Ishikawa (cell line): Measurements from ENCODE around the gene ZNF554.
A peak's percentile ranks its signal among the peaks of the same experiment; 100 is the strongest.

ENCODE experiments used
- CEBPB ChIP-seq: IDR thresholded peaks from 2 replicates; pipeline ENCODE4 v1.6.1; 2012
- CREB1 ChIP-seq: IDR thresholded peaks from 2 replicates; pipeline ENCODE4 v1.6.1; 2012; ENCODE audit warnings: low read depth
- EGR1 ChIP-seq: IDR thresholded peaks from 2 replicates; pipeline ENCODE4 v1.6.1; 2012
- EP300 ChIP-seq: IDR thresholded peaks from 2 replicates; pipeline ENCODE4 v1.6.1; 2012; ENCODE audit warnings: borderline replicate concordance
- FOXM1 ChIP-seq: IDR thresholded peaks from 2 replicates; pipeline ENCODE4 v1.6.1; 2012; ENCODE audit warnings: low read depth, borderline replicate concordance
- NFIC ChIP-seq: IDR thresholded peaks from 2 replicates; pipeline ENCODE4 v1.6.1; 2012
- RAD21 ChIP-seq: IDR thresholded peaks from 2 replicates; pipeline ENCODE4 v1.6.1; 2012; ENCODE audit warnings: low read depth
- REST ChIP-seq: IDR thresholded peaks from 2 replicates; pipeline ENCODE4 v1.6.1; 2012; ENCODE audit warnings: low read depth, mild to moderate bottlenecking
- TAF1 ChIP-seq: IDR thresholded peaks from 2 replicates; pipeline ENCODE4 v1.6.1; 2012; ENCODE audit warnings: low read depth, mild to moderate bottlenecking
- TCF12 ChIP-seq: IDR thresholded peaks from 2 replicates; pipeline ENCODE4 v1.6.1; 2012; ENCODE audit warnings: low read depth
- TEAD4 ChIP-seq: IDR thresholded peaks from 2 replicates; pipeline ENCODE4 v1.6.1; 2012
- USF1 ChIP-seq: IDR thresholded peaks from 2 replicates; pipeline ENCODE4 v1.6.1; 2012
- YY1 ChIP-seq: IDR thresholded peaks from 2 replicates; pipeline ENCODE4 v1.6.1; 2012; ENCODE audit warnings: low read depth
- ZBTB7A ChIP-seq: IDR thresholded peaks from 2 replicates; pipeline ENCODE4 v1.6.1; 2012; ENCODE audit warnings: low read depth
- TF ChIP-seq, protein P1 (sequence below): IDR thresholded peaks from 2 replicates; pipeline ENCODE4 v1.6.1; 2012

ZNF554 gene

DNA sequence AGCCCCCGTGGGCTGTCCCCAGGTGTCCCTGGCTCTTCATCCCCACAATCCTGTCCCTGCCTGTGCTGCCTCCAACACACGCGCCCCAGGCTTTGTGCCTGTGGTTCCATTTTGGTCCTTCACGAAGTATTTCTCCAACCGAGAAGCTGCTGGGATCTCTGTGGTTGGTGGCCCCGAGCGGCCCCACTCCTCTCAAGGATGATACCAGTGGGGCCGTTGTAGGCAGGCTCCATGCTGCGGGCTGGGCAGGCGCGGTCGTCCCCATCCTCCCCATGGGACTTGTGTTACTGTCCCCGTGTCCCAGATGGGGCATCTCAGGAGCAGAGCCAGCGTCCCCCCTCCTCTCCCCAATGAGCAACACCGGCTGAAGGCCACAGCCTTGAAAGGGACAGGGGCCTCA, 3.7 kb upstream of the ZNF554 start:
- TF ChIP-seq TEAD4 = no peak
- TF ChIP-seq REST = no peak
- no peak for TF ChIP-seq FOXM1
- no peak for TF ChIP-seq TCF12
- no peak for TF ChIP-seq CREB1
- TF ChIP-seq EGR1 = no peak

GRCh38 chr19:2816641-2817040, 3.0 kb upstream of the ZNF554 start:
- TF ChIP-seq ZBTB7A = no peak
- TF ChIP-seq REST = no peak
- no peak for TF ChIP-seq EGR1

DNA sequence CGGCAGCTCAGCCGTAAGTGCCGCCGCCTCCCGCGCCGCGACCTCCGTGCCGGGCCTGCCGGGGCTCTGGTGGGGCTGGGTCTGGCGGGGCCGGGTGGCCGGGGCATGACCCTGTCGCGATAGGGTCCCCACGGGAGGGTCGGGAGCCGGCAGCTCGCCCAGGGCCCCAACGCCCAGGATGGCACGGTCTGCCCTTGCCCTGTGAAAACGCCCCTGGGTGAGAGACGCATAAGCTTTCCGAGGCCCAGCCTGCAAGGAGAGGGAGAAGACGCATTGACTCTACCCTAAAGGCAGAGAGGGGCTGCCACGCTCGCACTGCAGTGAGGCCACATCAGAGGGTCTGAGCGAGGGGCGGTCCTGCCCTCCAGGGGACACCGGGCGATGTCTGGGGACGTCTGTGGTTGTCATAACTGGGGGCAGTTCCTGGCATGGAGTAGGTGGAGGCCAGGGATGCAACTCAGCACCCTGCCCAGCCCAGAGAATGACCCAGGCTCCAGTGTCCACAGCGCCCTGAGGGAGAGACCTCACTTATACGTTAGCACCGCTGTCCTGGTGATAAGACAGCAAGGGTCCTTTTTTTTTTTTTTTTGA, 539 bp downstream of the ZNF554 start:
- TF ChIP-seq REST = no peak
- TF ChIP-seq EGR1 = no peak
- no peak for TF ChIP-seq EP300
- TF ChIP-seq ZBTB7A = peak; percentile 23; the same call in 1 of the 2 replicates
- TF ChIP-seq TEAD4 = no peak

DNA sequence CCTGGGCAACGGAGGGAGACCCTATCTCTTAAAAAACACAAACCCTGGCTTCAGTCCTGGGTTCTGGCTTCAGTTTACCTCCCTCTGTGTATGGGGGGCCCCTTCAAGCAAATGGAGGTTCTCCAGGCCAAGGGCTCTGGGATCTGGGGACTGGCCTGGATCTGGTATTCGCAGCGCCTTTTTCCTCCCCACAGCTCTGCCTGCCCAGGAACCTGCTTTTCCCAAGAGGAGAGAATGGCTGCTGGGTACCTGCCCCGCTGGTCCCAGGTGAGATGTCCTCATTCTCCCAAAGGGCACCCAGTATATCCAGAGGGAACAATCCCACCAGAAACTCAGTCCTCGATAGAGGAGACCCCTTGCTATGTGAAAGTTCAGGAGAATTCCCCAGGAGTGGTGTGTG, 3.2 kb downstream of the ZNF554 start:
- TF ChIP-seq ZBTB7A (no peak), TEAD4 (no peak)

DNA sequence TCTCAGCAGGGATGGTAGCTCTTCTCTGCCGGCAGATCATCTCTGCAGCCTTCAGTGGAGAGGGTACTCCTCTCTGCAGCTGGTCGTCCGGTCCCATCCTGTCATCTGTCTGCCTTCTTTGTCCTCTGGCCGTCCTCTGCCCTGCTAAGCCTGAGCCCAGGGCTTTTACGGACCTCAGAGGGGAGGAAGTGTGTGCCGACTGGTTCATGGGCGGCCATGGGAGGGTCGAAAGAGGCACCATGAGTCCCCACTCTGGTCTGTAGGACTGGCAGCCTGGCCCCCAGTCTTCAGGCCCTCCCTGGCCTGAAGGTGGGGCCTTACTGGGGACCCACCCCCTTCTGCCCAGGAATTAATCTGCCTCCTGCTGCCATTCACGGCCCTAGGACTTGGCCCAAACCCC, 4.0 kb downstream of the ZNF554 start:
- TF ChIP-seq CREB1 (no peak), EP300 (no peak), YY1 (no peak), EGR1 (no peak), REST (no peak), ZBTB7A (no peak), NFIC (no peak), CEBPB (no peak), TEAD4 (no peak), RAD21 (no peak), TCF12 (no peak), USF1 (no peak), TAF1 (no peak), FOXM1 (no peak)
- TF ChIP-seq, protein P1, sequence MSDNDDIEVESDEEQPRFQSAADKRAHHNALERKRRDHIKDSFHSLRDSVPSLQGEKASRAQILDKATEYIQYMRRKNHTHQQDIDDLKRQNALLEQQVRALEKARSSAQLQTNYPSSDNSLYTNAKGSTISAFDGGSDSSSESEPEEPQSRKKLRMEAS = no peak
